BLaER1 treated with 17β-estradiol and CSF1 and Interleukin-3, amounts not matched to agents 10 nM and 100 nM (cell line): Measurements from ENCODE around the gene LILRA6.

Experiments
- H3K27ac ChIP-seq, 11 experiments: shearing (Covaris generic); formaldehyde crosslinking; 2 replicates each; pipeline ENCODE4 v1.8.1; 2022
- H3K27me3 ChIP-seq, 11 experiments: shearing (Covaris generic); formaldehyde crosslinking; 2 replicates each; pipeline ENCODE4 v1.8.1; 2022
- H3K36me3 ChIP-seq, 11 experiments: shearing (Covaris generic); formaldehyde crosslinking; 2 replicates each; pipeline ENCODE4 v1.8.1; 2022
- H3K4me1 ChIP-seq, 10 experiments: shearing (Covaris generic); formaldehyde crosslinking; 2 replicates each; pipeline ENCODE4 v1.8.1; 2022
- H3K4me2 ChIP-seq, 11 experiments: shearing (Covaris generic); formaldehyde crosslinking; 2 replicates each; pipeline ENCODE4 v1.8.1; 2022
- H3K4me3 ChIP-seq, 10 experiments: shearing (Covaris generic); formaldehyde crosslinking; 2 replicates each; pipeline ENCODE4 v1.8.1; 2022
- H3K9ac ChIP-seq, 11 experiments: shearing (Covaris generic); formaldehyde crosslinking; 2 replicates each; pipeline ENCODE4 v1.8.1; 2022
- H3K9me3 ChIP-seq, 11 experiments: shearing (Covaris generic); formaldehyde crosslinking; replicated peaks in 1 of 11; 2 replicates each; pipeline ENCODE4 v1.8.1; 2022
- H4K20me1 ChIP-seq, 11 experiments: shearing (Covaris generic); formaldehyde crosslinking; 2 replicates each; pipeline ENCODE4 v1.8.1; 2022
- Cebpa-rat ChIP-seq, 11 experiments: shearing (Covaris generic); IDR thresholded peaks; 2 replicates each; pipeline ENCODE4 v1.8.1; 2022

LILRA6 gene

DNA sequence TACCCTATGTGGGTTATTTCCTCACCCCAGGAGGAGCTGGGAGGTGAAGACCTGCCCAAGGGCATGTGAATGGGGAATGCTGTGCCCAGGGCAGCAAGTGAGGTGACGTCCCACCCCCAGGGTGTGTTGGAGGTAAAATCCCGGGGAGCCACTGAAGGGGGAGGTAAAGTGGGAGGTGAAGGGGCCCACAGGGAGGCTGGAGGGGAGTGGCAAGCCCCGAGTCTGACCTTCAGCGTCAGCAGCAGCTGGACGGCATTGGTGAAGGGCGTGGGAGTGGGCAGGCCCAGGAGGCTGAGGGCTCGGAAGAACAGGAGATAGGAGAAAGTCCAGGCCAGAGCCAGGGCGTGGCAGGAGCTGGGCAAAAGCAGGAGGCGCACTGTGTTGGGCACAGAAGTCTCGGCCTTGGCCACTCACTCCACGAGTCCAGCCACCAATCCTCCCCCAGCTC lies 55.6 kb downstream of the LILRA6 start:
- no peak for TF ChIP-seq Cebpa-rat (IDR thresholded peaks at IDR 0.05)
- H3K9me3 ChIP-seq: peaks cover 0 to 8% (median 0%) of the 10 kb centered on the region in 11 experiments; a peak in 2 of 22 replicates
- H4K20me1 ChIP-seq: peaks cover 4 to 55% (median 8%) of the 10 kb centered on the region in 11 experiments; a peak in 15 of 22 replicates
- peak overlapping the region; percentile 88 to 95 (median 94) for H3K9ac ChIP-seq
- no peaks in the 10 kb centered on the region for H3K27me3 ChIP-seq
- peak overlapping the region in 6 of 10 experiments; percentile 82 to 96 (median 90); a peak in 9 of 20 replicates for H3K4me3 ChIP-seq
- H3K27ac ChIP-seq: peak overlapping the region in 10 of 11 experiments; percentile 45 to 97 (median 91); a peak in 21 of 22 replicates
- H3K36me3 ChIP-seq: peaks cover 38 to 59% (median 53%) of the 10 kb centered on the region in 11 experiments
- peak overlapping the region; percentile 79 to 99 (median 94); a peak in 21 of 22 replicates for H3K4me2 ChIP-seq
- H3K4me1 ChIP-seq: peaks cover 19 to 36% (median 26%) of the 10 kb centered on the region in 10 experiments
